ENCODE results near the gene NOTO.

NOTO gene

DNA sequence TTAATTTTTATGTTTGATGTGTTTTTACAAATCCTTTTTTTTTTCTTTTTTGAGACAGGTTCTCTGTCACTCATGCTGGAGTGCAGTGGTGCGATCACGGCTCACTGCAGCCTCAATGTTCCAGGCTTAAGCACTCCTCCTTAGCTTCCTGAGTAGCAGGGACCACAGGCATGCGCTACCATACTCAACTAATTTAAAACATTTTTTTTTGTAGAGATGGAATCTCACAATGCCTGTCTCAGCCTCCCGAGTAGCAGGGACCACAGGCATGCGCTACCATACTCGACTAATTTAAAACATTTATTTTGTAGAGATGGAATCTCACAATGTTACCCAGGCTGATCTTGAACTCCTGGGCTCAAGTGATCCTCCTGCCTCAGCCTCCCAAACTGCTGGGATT, 3.2 kb downstream of the NOTO start:
- TF ChIP-seq, protein P1, sequence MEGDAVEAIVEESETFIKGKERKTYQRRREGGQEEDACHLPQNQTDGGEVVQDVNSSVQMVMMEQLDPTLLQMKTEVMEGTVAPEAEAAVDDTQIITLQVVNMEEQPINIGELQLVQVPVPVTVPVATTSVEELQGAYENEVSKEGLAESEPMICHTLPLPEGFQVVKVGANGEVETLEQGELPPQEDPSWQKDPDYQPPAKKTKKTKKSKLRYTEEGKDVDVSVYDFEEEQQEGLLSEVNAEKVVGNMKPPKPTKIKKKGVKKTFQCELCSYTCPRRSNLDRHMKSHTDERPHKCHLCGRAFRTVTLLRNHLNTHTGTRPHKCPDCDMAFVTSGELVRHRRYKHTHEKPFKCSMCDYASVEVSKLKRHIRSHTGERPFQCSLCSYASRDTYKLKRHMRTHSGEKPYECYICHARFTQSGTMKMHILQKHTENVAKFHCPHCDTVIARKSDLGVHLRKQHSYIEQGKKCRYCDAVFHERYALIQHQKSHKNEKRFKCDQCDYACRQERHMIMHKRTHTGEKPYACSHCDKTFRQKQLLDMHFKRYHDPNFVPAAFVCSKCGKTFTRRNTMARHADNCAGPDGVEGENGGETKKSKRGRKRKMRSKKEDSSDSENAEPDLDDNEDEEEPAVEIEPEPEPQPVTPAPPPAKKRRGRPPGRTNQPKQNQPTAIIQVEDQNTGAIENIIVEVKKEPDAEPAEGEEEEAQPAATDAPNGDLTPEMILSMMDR (IDR thresholded peaks at IDR 0.05; ENCODE audit: extremely low read depth, insufficient read depth, missing control alignments): no peak
- in situ Hi-C loops (cut with MboI; ENCODE audit: low pct_unique_long_range_greater_than_20kb, low sequenced_read_pairs, unreplicated experiment): no loop called here
- no peak for DNase-seq (ENCODE audit: low spot score)

DNA sequence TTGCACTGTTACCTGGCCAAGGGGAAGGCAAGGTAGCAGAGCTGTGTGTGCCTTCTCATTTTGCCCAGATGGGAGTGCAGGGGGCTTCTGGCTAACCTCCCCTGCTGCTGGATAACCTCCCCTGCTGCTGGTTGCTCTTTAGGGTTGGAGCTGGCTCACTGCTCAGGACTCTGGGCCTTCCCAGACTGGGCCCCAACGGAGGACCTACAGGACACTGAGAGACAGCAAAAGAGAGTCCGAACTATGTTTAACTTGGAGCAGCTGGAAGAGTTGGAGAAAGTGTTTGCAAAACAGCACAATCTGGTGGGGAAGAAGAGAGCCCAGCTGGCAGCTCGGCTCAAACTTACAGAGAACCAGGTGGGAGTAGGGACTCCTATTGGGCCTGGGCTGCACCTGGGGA, 5.9 kb downstream of the NOTO start:
- in situ Hi-C loops (cut with MboI; ENCODE audit: low pct_unique_long_range_greater_than_20kb, low sequenced_read_pairs, unreplicated experiment): no loop called here
- DNase-seq (ENCODE audit: low spot score): no peak
- TF ChIP-seq, protein P1 (IDR thresholded peaks at IDR 0.05; ENCODE audit: extremely low read depth, insufficient read depth, missing control alignments): no peak

DNA sequence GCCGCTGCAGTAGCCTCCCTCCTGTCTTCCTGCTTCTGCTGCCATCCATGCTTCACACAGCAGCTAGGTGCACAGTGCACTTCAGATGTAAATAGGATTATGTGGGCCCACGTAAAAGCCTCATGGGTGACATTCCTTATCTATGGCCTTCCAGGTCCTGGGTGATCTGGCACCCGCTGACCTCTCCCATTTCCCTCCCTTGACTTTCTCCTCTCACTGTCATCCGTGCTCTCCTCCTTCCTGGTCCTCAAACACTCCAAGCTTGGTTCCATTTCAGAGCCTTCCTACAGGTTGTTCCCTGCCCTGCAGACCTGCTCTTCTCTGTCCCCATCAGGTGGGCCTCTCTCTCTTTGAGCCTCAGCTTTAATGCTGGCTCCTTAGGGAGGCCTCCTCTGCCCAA, 7.6 kb downstream of the NOTO start:
- in situ Hi-C loops (cut with MboI; ENCODE audit: low pct_unique_long_range_greater_than_20kb, low sequenced_read_pairs, unreplicated experiment): no loop called here
- TF ChIP-seq, protein P1 (IDR thresholded peaks at IDR 0.05; ENCODE audit: extremely low read depth, insufficient read depth, missing control alignments): no peak
- DNase-seq (ENCODE audit: low spot score): no peak

DNA sequence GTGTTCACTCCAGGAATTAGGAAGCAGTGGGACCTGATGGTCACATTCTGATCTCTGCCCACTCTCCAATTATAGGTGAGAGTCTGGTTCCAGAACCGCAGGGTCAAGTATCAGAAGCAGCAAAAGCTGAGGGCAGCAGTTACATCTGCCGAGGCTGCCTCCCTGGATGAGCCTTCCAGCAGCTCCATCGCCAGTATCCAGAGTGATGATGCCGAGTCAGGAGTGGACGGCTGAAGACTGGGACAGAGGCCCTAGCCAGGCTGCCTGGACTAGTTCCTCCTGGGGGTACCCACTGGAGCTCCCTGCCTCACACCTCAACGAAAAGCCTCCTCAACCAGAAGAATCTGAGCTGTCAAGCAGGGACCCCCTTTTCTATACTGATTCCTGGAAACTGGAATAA, 8.3 kb downstream of the NOTO start:
- DNase-seq (ENCODE audit: low spot score): no peak
- in situ Hi-C loops (cut with MboI; ENCODE audit: low pct_unique_long_range_greater_than_20kb, low sequenced_read_pairs, unreplicated experiment): no loop called here

DNA sequence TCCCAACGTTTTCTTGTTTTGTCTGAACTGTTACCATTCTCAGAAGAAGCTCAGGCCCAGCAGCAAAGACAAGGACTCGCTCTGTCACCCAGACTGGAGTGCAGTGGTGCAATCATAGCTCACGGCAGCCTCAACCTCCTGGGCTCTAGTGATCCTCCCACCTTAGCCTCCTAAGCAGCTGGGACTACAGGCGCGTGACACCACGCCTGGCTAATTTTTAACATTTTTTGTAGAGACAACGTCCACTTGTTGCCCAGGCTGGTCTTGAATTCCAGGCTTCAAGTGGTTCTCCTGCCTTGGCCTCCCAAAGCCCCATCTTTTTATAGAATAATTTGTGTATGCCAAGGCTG, 9.7 kb downstream of the NOTO start:
- TF ChIP-seq, protein P1 (IDR thresholded peaks at IDR 0.05; ENCODE audit: extremely low read depth, insufficient read depth, missing control alignments): no peak
- in situ Hi-C loops (cut with MboI; ENCODE audit: low pct_unique_long_range_greater_than_20kb, low sequenced_read_pairs, unreplicated experiment): no loop called here
- no peak for DNase-seq (ENCODE audit: low spot score)

More for the DNA sequence above, 8.3 kb downstream of the NOTO start:
- TF ChIP-seq, protein P1 (IDR thresholded peaks at IDR 0.05; ENCODE audit: extremely low read depth, insufficient read depth, missing control alignments): no peak

DNA sequence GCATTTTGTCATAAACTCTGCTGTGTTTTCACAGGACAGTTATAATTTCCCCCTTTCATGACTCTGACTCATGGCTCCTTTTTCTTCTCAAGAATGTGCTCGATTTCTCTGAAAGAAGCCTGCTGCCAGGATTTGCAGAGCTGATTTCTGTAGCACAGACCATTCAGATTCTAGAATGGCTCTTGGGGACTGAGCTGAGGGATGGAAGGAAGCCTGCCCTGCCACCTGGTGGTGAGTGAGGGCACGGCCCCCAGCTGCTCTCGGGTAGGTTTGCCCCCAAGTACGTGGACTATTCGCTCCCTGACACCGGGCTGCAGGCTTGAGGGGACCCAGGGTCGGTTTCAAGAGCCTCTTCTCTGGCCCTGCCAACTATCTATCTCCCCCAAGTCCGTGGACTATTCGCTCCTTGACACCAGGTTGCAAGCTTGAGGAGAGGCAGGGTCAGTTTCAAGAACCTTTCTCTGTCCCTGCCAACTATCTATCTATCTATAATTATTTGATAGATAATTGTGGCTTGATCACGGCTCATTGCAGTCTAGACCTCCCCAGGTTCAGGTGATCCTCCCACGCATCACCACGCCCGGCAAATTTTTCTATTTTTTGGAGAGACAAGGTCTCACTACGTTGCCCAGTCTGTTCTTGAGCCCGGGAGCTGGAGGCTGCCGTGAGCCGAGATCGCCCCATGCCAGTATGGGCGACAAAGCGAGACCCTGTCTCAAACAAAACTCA, 10.2 kb downstream of the NOTO start:
- in situ Hi-C loops (cut with MboI; ENCODE audit: low pct_unique_long_range_greater_than_20kb, low sequenced_read_pairs, unreplicated experiment): no loop called here
- TF ChIP-seq, protein P1 (IDR thresholded peaks at IDR 0.05; ENCODE audit: extremely low read depth, insufficient read depth, missing control alignments): peak; percentile 94
- DNase-seq (ENCODE audit: low spot score): peak; percentile 86

Data from GM13977 (cell line).